ENCODE data around the gene ZNF536. TPM values are rescaled to one million over a fixed set of nuclear protein-coding genes. Genes with fewer than 3 reads are reported as not detected.

Gene ZNF536
- total and polyA plus RNA-seq, 2 of the 13 experiments (the other 11 are each of a cell fraction or from before 2014, with no cell fraction given), result not detected

DNA sequence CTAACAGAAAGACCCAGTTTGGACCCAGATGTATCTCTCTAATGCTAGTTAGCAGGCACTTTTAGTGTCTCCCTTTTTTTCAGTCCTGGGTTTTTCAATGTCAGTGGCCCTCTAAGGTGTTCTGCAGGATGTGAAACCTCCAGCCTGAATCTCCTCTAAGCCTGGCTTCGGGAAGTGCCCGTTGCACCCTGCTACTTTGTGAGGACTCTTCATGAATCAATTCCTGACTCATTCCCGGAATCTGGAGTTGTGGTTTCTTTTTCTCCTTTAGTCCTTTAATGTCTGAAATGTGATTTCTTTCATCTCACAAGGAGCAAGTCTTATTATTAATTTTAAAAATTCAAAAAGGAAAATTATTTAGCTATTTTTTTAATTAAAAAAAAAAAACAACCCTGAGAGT is 116.0 kb downstream of the ZNF536 start:
- ATAC-seq, result no peak
- in situ Hi-C loops (cut with HindIII; ENCODE audit: extremely low pct_ligation_motif_present, low pct_unique_long_range_greater_than_20kb), result no loop called here
- no TSS peak for BruUV-seq (replicated peaks)
- no peak overlapping the region for H2AFZ ChIP-seq (ENCODE audit: low read length)
- ChIA-PET POLR2A (no interaction called here), CTCF (ENCODE audit: low intra/inter-chr PET ratio, low total read pairs) (no interaction called here)
- no peak overlapping the region for H3K9ac ChIP-seq (ENCODE audit: insufficient read depth, low read depth, low read length)
- FAIRE-seq, result no peak
- H3K27me3 ChIP-seq (ENCODE audit: control insufficient read depth in 1 of 2, insufficient read depth in 2 of 2, low read length in 2 of 2), result peaks cover 0 to 14% of the 10 kb centered on the region in 2 experiments; a peak in 3 of 5 replicates
- H3K9me3 ChIP-seq (ENCODE audit: low read length), result no peaks in the 10 kb centered on the region
- intact Hi-C loops (cut with micrococcal nuclease; ENCODE audit: unreplicated experiment), result no loop called here
- no peaks in the 10 kb centered on the region for H4K20me1 ChIP-seq (ENCODE audit: insufficient read depth, low read length)
- no peak overlapping the region for H3K4me2 ChIP-seq (ENCODE audit: low read depth, low read length)
- H3K4me3 ChIP-seq (replicated peaks in 1 of 3; ENCODE audit: insufficient read depth in 1 of 3, low read depth in 2 of 3, low read length in 3 of 3), result no peak overlapping the region
- DNase-seq (ENCODE audit: low spot score), result no peak
- H3K4me1 ChIP-seq (ENCODE audit: insufficient read depth, low read length), result no peaks in the 10 kb centered on the region
- TF ChIP-seq, protein P1, sequence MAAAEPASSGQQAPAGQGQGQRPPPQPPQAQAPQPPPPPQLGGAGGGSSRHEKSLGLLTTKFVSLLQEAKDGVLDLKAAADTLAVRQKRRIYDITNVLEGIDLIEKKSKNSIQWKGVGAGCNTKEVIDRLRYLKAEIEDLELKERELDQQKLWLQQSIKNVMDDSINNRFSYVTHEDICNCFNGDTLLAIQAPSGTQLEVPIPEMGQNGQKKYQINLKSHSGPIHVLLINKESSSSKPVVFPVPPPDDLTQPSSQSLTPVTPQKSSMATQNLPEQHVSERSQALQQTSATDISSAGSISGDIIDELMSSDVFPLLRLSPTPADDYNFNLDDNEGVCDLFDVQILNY (CRISPR knock-in tag; conservative IDR thresholded peaks at IDR 0.05), result no peak
- no peak for TF ChIP-seq CCAR2 (optimal IDR thresholded peaks at IDR 0.05; ENCODE audit: low read depth, low read length)
- no peak for TF ChIP-seq TOPORS (CRISPR knock-in tag; IDR thresholded peaks at IDR 0.05)
- TF ChIP-seq ZSCAN20 (CRISPR knock-in tag; IDR thresholded peaks at IDR 0.05; ENCODE audit: borderline replicate concordance), result no peak
- TF ChIP-seq PLRG1 (conservative IDR thresholded peaks at IDR 0.05), result no peak
- no peak for TF ChIP-seq ZNF460 (CRISPR knock-in tag; IDR thresholded peaks at IDR 0.05; ENCODE audit: borderline replicate concordance)
- TF ChIP-seq RBFOX2 (IDR thresholded peaks at IDR 0.05; ENCODE audit: low read depth, low read length), result no peak
- no peak for TF ChIP-seq EED (CRISPR knock-in tag; IDR thresholded peaks at IDR 0.05)
- TF ChIP-seq TEAD3 (CRISPR knock-in tag; optimal IDR thresholded peaks at IDR 0.05; ENCODE audit: borderline replicate concordance), result no peak
- TF ChIP-seq, protein P2, sequence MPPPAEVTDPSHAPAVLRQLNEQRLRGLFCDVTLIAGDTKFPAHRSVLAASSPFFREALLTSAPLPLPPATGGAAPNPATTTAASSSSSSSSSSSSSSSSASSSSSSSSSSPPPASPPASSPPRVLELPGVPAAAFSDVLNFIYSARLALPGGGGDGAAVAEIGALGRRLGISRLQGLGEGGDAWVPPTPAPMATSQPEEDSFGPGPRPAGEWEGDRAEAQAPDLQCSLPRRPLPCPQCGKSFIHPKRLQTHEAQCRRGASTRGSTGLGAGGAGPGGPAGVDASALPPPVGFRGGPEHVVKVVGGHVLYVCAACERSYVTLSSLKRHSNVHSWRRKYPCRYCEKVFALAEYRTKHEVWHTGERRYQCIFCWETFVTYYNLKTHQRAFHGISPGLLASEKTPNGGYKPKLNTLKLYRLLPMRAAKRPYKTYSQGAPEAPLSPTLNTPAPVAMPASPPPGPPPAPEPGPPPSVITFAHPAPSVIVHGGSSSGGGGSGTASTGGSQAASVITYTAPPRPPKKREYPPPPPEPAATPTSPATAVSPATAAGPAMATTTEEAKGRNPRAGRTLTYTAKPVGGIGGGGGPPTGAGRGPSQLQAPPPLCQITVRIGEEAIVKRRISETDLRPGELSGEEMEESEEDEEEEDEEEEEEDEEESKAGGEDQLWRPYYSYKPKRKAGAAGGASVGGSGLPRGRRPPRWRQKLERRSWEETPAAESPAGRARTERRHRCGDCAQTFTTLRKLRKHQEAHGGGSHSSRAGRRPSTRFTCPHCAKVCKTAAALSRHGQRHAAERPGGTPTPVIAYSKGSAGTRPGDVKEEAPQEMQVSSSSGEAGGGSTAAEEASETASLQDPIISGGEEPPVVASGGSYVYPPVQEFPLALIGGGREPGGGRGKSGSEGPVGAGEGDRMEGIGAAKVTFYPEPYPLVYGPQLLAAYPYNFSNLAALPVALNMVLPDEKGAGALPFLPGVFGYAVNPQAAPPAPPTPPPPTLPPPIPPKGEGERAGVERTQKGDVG (CRISPR knock-in tag; IDR thresholded peaks at IDR 0.05; ENCODE audit: borderline replicate concordance), result no peak
- H3K36me3 ChIP-seq (replicated peaks in 1 of 2; ENCODE audit: control insufficient read depth in 1 of 2, insufficient read depth in 2 of 2, low read length in 2 of 2), result no peaks in the 10 kb centered on the region
- H3K79me2 ChIP-seq (ENCODE audit: insufficient read depth, low read length), result no peaks in the 10 kb centered on the region
- 3% methylated on average over 3 of the region's 3 CpGs for WGBS (ENCODE audit: low lambda C conversion rate)
- H3K27ac ChIP-seq (ENCODE audit: extremely low read length, insufficient read depth, low read length), result no peak overlapping the region
